MCF 10A (cell line): Measurements from ENCODE around the gene CHST5. TPM values are rescaled to one million over a fixed set of nuclear protein-coding genes. Genes with fewer than 3 reads are reported as not detected.
A peak's percentile ranks its signal among the peaks of the same experiment; 100 is the strongest.

Source experiments
- BruUV-seq: library from RNA; stranded (reverse); fragments of 400-500 nt; replicated peaks from 2 replicates; lab custom pipeline; 2021; lab: Mats Ljungman, UMichigan
- CTCF ChIA-PET: fragments of 300-600 bp; sonication (Branson Sonifier 250); formaldehyde crosslinking; extraction: SDS; loops from one replicate; lab custom pipeline; 2021; ENCODE audit warnings: antibody characterized with exemption, inconsistent platforms; lab: Yijun Ruan, JAX
- POLR2A ChIA-PET: fragments of 300-600, 350-650 bp; sonication (Branson Sonifier 250); formaldehyde crosslinking; extraction: SDS; loops from one replicate; lab custom pipeline; 2020; ENCODE audit warnings: antibody characterized with exemption, inconsistent platforms; lab: Yijun Ruan, JAX
- DNase-seq: peaks from one replicate; pipeline ENCODE4 v3.0.0-alpha.2; 2018; ENCODE audit not compliant: unreplicated experiment
- H3K27ac Mint-ChIP-seq: one replicate; pipeline ENCODE4 v1.8.0; 2022; ENCODE audit warnings: mild to moderate bottlenecking, low read depth, mixed read lengths; ENCODE audit not compliant: unreplicated experiment
- H3K27me3 Mint-ChIP-seq: one replicate; pipeline ENCODE4 v1.8.0; 2022; ENCODE audit warnings: mixed read lengths; ENCODE audit not compliant: insufficient read depth, unreplicated experiment
- H3K36me3 Mint-ChIP-seq: one replicate; pipeline ENCODE4 v1.8.0; 2022; ENCODE audit warnings: mild to moderate bottlenecking, moderate library complexity, mixed read lengths; ENCODE audit not compliant: insufficient read depth, unreplicated experiment
- H3K4me1 Mint-ChIP-seq: one replicate; pipeline ENCODE4 v1.8.0; 2022; ENCODE audit warnings: mixed read lengths; ENCODE audit not compliant: insufficient read depth, unreplicated experiment
- H3K4me3 Mint-ChIP-seq: one replicate; pipeline ENCODE4 v1.8.0; 2022; ENCODE audit warnings: mild to moderate bottlenecking, moderate library complexity, mixed read lengths; ENCODE audit not compliant: unreplicated experiment
- H3K9me3 Mint-ChIP-seq: one replicate; pipeline ENCODE4 v1.8.0; 2022; ENCODE audit warnings: mixed read lengths; ENCODE audit not compliant: unreplicated experiment
- intact Hi-C: fragments of 100-400 bp; cut with micrococcal nuclease; formaldehyde crosslinking; loops from 2 replicates; pipeline ENCODE4 v1.14.1; 2022
- total RNA-seq: library from RNA; stranded (reverse); gene quantifications from 2 replicates; pipeline ENCODE4 v1.2.3, GENCODE V29; 2022
- TF ChIP-seq, protein P1 (sequence below): fragments of 200-600 bp; IDR thresholded peaks from one replicate; pipeline ENCODE4 v1.8.0; 2022; ENCODE audit warnings: antibody characterized with exemption, mild to moderate bottlenecking; ENCODE audit not compliant: unreplicated experiment

CHST5 gene
- total RNA-seq, 1 experiment from 2014 or later: not detected

GRCh38 chr16:75485230-75486013 is 50.5 kb downstream of the CHST5 start:
- no peak for DNase-seq
- Mint-ChIP-seq H3K4me3 (peak overlapping the region; percentile 37), H3K27ac (peak overlapping the region; percentile 70), H3K27me3 (no peaks in the 10 kb centered on the region), H3K4me1 (peaks cover 36% of the 10 kb centered on the region), H3K9me3 (no peaks in the 10 kb centered on the region), H3K36me3 (peaks cover 6% of the 10 kb centered on the region)
- TSS peak; percentile 60 for BruUV-seq
- TF ChIP-seq, protein P1, sequence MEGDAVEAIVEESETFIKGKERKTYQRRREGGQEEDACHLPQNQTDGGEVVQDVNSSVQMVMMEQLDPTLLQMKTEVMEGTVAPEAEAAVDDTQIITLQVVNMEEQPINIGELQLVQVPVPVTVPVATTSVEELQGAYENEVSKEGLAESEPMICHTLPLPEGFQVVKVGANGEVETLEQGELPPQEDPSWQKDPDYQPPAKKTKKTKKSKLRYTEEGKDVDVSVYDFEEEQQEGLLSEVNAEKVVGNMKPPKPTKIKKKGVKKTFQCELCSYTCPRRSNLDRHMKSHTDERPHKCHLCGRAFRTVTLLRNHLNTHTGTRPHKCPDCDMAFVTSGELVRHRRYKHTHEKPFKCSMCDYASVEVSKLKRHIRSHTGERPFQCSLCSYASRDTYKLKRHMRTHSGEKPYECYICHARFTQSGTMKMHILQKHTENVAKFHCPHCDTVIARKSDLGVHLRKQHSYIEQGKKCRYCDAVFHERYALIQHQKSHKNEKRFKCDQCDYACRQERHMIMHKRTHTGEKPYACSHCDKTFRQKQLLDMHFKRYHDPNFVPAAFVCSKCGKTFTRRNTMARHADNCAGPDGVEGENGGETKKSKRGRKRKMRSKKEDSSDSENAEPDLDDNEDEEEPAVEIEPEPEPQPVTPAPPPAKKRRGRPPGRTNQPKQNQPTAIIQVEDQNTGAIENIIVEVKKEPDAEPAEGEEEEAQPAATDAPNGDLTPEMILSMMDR: no peak
- ChIA-PET POLR2A (interaction anchor here (0.5 to 6.7 kb wide), 19 partner anchors 11 to 233 kb away, joined by 3 to 46 read pairs (median 5); partner anchors contain the start of genes ADAT1, CFDP1, GABARAPL2 and KARS1), CTCF (interaction anchor here (0.5 to 4.0 kb wide), 12 partner anchors 9 to 439 kb away, joined by 3 to 37 read pairs (median 4); partner anchors contain the start of gene TMEM170A)
- intact Hi-C loops: no loop called here

DNA sequence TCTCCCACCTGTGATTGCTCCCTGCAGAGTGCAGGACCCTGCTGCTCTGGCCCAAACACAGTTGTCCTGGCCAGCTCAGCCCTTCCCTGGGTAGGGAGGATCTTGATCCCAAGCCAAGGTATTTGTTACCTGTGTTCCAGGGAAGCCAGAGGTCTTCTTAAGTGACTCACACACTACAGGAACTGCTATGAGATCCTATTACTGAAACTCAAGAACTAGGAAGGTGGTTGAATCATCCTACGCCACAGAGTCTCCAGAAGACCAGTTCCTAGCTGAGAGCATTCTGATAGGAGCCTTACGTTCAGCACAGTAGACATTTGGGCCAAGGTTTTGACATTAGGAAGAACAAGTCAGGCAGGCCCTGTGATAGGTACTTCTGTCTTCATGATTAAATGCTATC is 52.7 kb downstream of the CHST5 start:
- peak; percentile 96 for DNase-seq
- TF ChIP-seq, protein P1: no peak
- H3K4me1 Mint-ChIP-seq: peaks cover 34% of the 10 kb centered on the region
- H3K36me3 Mint-ChIP-seq: peaks cover 6% of the 10 kb centered on the region
- H3K9me3 Mint-ChIP-seq: no peaks in the 10 kb centered on the region
- POLR2A ChIA-PET: interaction anchor here (0.9 to 6.7 kb wide), 10 partner anchors 10 to 281 kb away, joined by 3 to 46 read pairs (median 4); partner anchors contain the start of genes ADAT1, GABARAPL2, TMEM170A and TMEM231
- H3K27ac Mint-ChIP-seq: peak overlapping the region; percentile 70
- no TSS peak for BruUV-seq
- intact Hi-C loops: no loop called here
- H3K27me3 Mint-ChIP-seq: no peaks in the 10 kb centered on the region
- CTCF ChIA-PET: interaction anchor here (0.6 to 2.6 kb wide), 6 partner anchors 9 to 1689 kb away, joined by 3 to 11 read pairs (median 4); partner anchors contain the start of gene TMEM170A
- H3K4me3 Mint-ChIP-seq: peak overlapping the region; percentile 45

GRCh38 chr16:75482434-75483205 is 53.3 kb downstream of the CHST5 start:
- POLR2A ChIA-PET: interaction anchor here (0.9 to 6.7 kb wide), 8 partner anchors 10 to 281 kb away, joined by 3 to 46 read pairs (median 10); partner anchors contain the start of genes ADAT1, GABARAPL2, TMEM170A and TMEM231
- BruUV-seq: no TSS peak
- Mint-ChIP-seq H3K27ac (peak overlapping the region; percentile 70), H3K36me3 (peaks cover 6% of the 10 kb centered on the region), H3K9me3 (no peaks in the 10 kb centered on the region), H3K4me3 (no peak overlapping the region), H3K4me1 (peaks cover 40% of the 10 kb centered on the region), H3K27me3 (no peaks in the 10 kb centered on the region)
- DNase-seq: peak; percentile 49
- CTCF ChIA-PET: interaction anchor here (0.6 to 2.6 kb wide), 7 partner anchors 10 to 1689 kb away, joined by 3 to 20 read pairs (median 4); partner anchors contain the start of gene TMEM170A
- TF ChIP-seq, protein P1: no peak
- intact Hi-C loops: no loop called here
